GM13976 (cell line): ENCODE results near the gene TMEM135.

Experiments used
- DNase-seq: peaks from one replicate; pipeline ENCODE4 v3.0.0; 2012; ENCODE audit warnings: low spot score
- CTCF ChIP-seq: IDR thresholded peaks from 2 replicates; pipeline ENCODE4 v1.5.1; 2012; ENCODE audit warnings: borderline replicate concordance, mild to moderate bottlenecking; ENCODE audit not compliant: insufficient read depth; ENCODE audit errors: extremely low read depth, missing control alignments, control extremely low read depth
- in situ Hi-C: fragments of 300-500 bp; cut with MboI; formaldehyde crosslinking; loops from one replicate; pipeline ENCODE4 v1.12.0; 2022; ENCODE audit warnings: low sequenced_read_pairs, mixed read lengths, inconsistent platforms; ENCODE audit not compliant: unreplicated experiment

Gene TMEM135

DNA sequence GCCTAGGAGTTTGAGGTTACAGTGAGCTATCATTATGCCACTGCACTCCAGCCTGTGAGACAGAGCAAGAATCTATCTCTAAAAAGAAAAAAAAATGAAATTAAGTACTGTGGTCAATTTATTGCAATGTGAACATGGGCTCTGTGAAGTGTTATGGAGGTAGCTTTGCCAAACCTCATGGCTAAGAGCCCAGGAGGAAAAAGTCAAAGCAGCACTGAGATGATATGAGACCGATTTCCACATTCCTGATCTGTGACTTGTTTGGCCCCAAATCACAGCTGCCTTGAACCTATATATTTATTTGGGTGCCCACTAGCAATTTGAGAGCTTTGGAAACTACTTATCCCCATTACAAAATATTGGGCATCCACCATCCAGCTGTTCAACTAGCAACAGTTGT lies 29.8 kb upstream of the TMEM135 start:
- TF ChIP-seq CTCF: no peak
- in situ Hi-C loops: no loop called here
- no peak for DNase-seq

GRCh38 chr11:87012089-87012488 lies 25.6 kb upstream of the TMEM135 start:
- DNase-seq: no peak
- in situ Hi-C loops: no loop called here

DNA sequence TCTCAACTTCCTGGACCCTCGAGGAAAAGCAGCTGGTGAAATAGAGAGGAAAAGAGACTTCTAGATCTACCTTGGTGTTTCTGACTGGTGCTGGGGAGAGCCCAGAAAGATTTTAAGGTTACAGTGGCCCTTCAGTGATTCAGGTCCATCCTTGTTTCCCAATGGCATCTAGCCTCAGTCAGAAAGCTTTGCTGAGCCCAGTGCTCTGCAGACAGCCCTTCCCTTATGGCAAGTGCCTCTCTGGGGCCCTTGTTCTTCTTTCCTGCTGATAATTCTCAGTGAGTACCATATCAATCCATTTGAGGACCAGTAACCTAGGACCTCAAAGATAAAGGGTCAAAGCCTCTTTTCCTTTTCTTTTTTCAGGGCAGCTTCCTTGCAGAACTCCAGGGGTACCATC lies 25.1 kb upstream of the TMEM135 start:
- in situ Hi-C loops: no loop called here
- TF ChIP-seq CTCF: no peak
- DNase-seq: no peak

More at GRCh38 chr11:87012089-87012488, 25.6 kb upstream of the TMEM135 start:
- TF ChIP-seq CTCF: no peak

GRCh38 chr11:87013912-87014825 lies 23.6 kb upstream of the TMEM135 start:
- in situ Hi-C loops: no loop called here
- DNase-seq: no peak
- TF ChIP-seq CTCF: no peak

GRCh38 chr11:87015645-87016044 lies 22.1 kb upstream of the TMEM135 start:
- in situ Hi-C loops: no loop called here
- no peak for TF ChIP-seq CTCF
- no peak for DNase-seq

- TF ChIP-seq CTCF: no peak
- in situ Hi-C loops: no loop called here
- DNase-seq: no peak
Observed at GRCh38 chr11:87019613-87020271, 18.0 kb upstream of the TMEM135 start.
